RCC 7860 (cell line): ENCODE data around the gene MAD1L1.

Experiments
- DNase-seq: peaks from one replicate; pipeline ENCODE4 v3.0.0-alpha.2; 2015; ENCODE audit warnings: low spot score
- FAIRE-seq: peaks from 2 replicates; lab custom pipeline; 2012; peaks lifted over from hg19 to GRCh38; lab: Jason Lieb, UNC

MAD1L1 gene

GRCh38 chr7:2049782-2050510 is 182.8 kb downstream of the MAD1L1 start:
- FAIRE-seq = no peak
- DNase-seq = no peak

- DNase-seq (no peak), FAIRE-seq (no peak)
Measured at GRCh38 chr7:2049111-2049781, 183.5 kb downstream of the MAD1L1 start.

GRCh38 chr7:2048531-2048930 is 184.2 kb downstream of the MAD1L1 start:
- DNase-seq (no peak), FAIRE-seq (no peak)

GRCh38 chr7:2048006-2048405 is 184.7 kb downstream of the MAD1L1 start:
- DNase-seq = no peak
- FAIRE-seq = no peak

GRCh38 chr7:2046581-2047565 is 185.9 kb downstream of the MAD1L1 start:
- DNase-seq = no peak
- FAIRE-seq = no peak

- DNase-seq (no peak), FAIRE-seq (no peak)
Measured at GRCh38 chr7:2045559-2046405, 187.0 kb downstream of the MAD1L1 start.

- DNase-seq (no peak), FAIRE-seq (no peak)
Measured at GRCh38 chr7:2044883-2045471, 187.8 kb downstream of the MAD1L1 start.

GRCh38 chr7:2044311-2044882 is 188.3 kb downstream of the MAD1L1 start:
- DNase-seq (no peak), FAIRE-seq (no peak)

- DNase-seq (no peak), FAIRE-seq (no peak)
Measured at GRCh38 chr7:2043316-2044039, 189.3 kb downstream of the MAD1L1 start.

GRCh38 chr7:2042650-2043049 is 190.1 kb downstream of the MAD1L1 start:
- no peak for DNase-seq
- FAIRE-seq = no peak

- no peak for FAIRE-seq
- no peak for DNase-seq
Measured at GRCh38 chr7:2041496-2042367, 191.0 kb downstream of the MAD1L1 start.

GRCh38 chr7:2040893-2041270 is 191.9 kb downstream of the MAD1L1 start:
- DNase-seq = no peak
- FAIRE-seq = no peak

GRCh38 chr7:2040201-2040892 is 192.4 kb downstream of the MAD1L1 start:
- FAIRE-seq (no peak), DNase-seq (no peak)

- no peak for DNase-seq
- FAIRE-seq = no peak
Measured at GRCh38 chr7:2038931-2039728, 193.6 kb downstream of the MAD1L1 start.

- FAIRE-seq (no peak), DNase-seq (no peak)
Measured at GRCh38 chr7:2037808-2038522, 194.8 kb downstream of the MAD1L1 start.

GRCh38 chr7:2037301-2037807 is 195.4 kb downstream of the MAD1L1 start:
- no peak for FAIRE-seq

More at GRCh38 chr7:2037301-2037807, 195.4 kb downstream of the MAD1L1 start:
- no peak for DNase-seq
